ENCODE data around the gene FMNL3. TPM values are rescaled to one million over a fixed set of nuclear protein-coding genes. Genes with fewer than 3 reads are reported as not detected.
"Not testable (repeated sequence)": the region's sequence is repeated elsewhere in the genome, so short reads cannot be mapped to it uniquely, and the experiment has no call there.

FMNL3 gene
- polyA plus RNA-seq, 1 experiment: 15.8 TPM

GRCh38 chr12:49733219-49734017 lies 26.2 kb upstream of the FMNL3 start:
- DNase-seq (ENCODE audit: low read depth, low spot score): no peak
- Histone ChIP-seq H3K27me3 (ENCODE audit: control insufficient read depth, insufficient read depth, low read length) (peaks cover 15% of the 10 kb centered on the region), H3K4me3 (ENCODE audit: low read depth, low read length) (no peak overlapping the region), H3K27ac (ENCODE audit: low read depth, low read length) (no peak overlapping the region), H3K9me3 (ENCODE audit: control insufficient read depth, insufficient read depth, low read length) (no peaks in the 10 kb centered on the region)
- ChIA-PET POLR2A (interaction anchor here (0.7 kb wide), 1 partner anchor 96 kb away, joined by 7 read pairs; no protein-coding TSS in a partner anchor), CTCF (interaction anchor here (0.8 kb wide), 1 partner anchor 31 kb away, joined by 3 read pairs; no protein-coding TSS in a partner anchor)
- TF ChIP-seq CTCF (IDR thresholded peaks at IDR 0.05; ENCODE audit: low read depth, low read length): no peak

- no peak overlapping the region for H3K27ac ChIP-seq (ENCODE audit: low read depth, low read length)
- no peaks in the 10 kb centered on the region for H3K9me3 ChIP-seq (ENCODE audit: control insufficient read depth, insufficient read depth, low read length)
- H3K4me3 ChIP-seq (ENCODE audit: low read depth, low read length): no peak overlapping the region
- ChIA-PET CTCF (interaction anchor here (2.5 kb wide), 1 partner anchor 10 kb away, joined by 10 read pairs; the partner anchor contains the start of gene TMBIM6), POLR2A (no interaction called here)
- no peak for DNase-seq (ENCODE audit: low read depth, low spot score)
- peaks cover 17% of the 10 kb centered on the region for H3K27me3 ChIP-seq (ENCODE audit: control insufficient read depth, insufficient read depth, low read length)
- TF ChIP-seq CTCF (IDR thresholded peaks at IDR 0.05; ENCODE audit: low read depth, low read length): no peak
Observed at GRCh38 chr12:49730568-49731101, 23.4 kb upstream of the FMNL3 start.

GRCh38 chr12:49730050-49730449 lies 22.8 kb upstream of the FMNL3 start:
- no peak overlapping the region for H3K27ac ChIP-seq (ENCODE audit: low read depth, low read length)
- H3K9me3 ChIP-seq (ENCODE audit: control insufficient read depth, insufficient read depth, low read length): no peaks in the 10 kb centered on the region
- POLR2A ChIA-PET: no interaction called here
- H3K27me3 ChIP-seq (ENCODE audit: control insufficient read depth, insufficient read depth, low read length): peaks cover 21% of the 10 kb centered on the region
- CTCF ChIA-PET: interaction anchor here (2.5 kb wide), 1 partner anchor 11 kb away, joined by 10 read pairs; the partner anchor contains the start of gene TMBIM6
- no peak overlapping the region for H3K4me3 ChIP-seq (ENCODE audit: low read depth, low read length)
- DNase-seq (ENCODE audit: low read depth, low spot score): no peak
- no peak for TF ChIP-seq CTCF (IDR thresholded peaks at IDR 0.05; ENCODE audit: low read depth, low read length)

- Histone ChIP-seq H3K4me3 (ENCODE audit: low read depth, low read length) (no peak overlapping the region), H3K27me3 (ENCODE audit: control insufficient read depth, insufficient read depth, low read length) (peaks cover 16% of the 10 kb centered on the region), H3K27ac (ENCODE audit: low read depth, low read length) (no peak overlapping the region), H3K9me3 (ENCODE audit: control insufficient read depth, insufficient read depth, low read length) (no peaks in the 10 kb centered on the region)
- POLR2A ChIA-PET: no interaction called here
- TF ChIP-seq CTCF (IDR thresholded peaks at IDR 0.05; ENCODE audit: low read depth, low read length): no peak
- CTCF ChIA-PET: interaction anchor here (2.5 kb wide), 1 partner anchor 12 kb away, joined by 10 read pairs; the partner anchor contains the start of gene TMBIM6
- DNase-seq (ENCODE audit: low read depth, low spot score): no peak
Observed at GRCh38 chr12:49728446-49728845, 21.2 kb upstream of the FMNL3 start.

- H3K9me3 ChIP-seq (ENCODE audit: control insufficient read depth, insufficient read depth, low read length); POLR2A ChIA-PET; H3K27me3 ChIP-seq (ENCODE audit: control insufficient read depth, insufficient read depth, low read length); DNase-seq (ENCODE audit: low read depth, low spot score); H3K4me3 ChIP-seq (ENCODE audit: low read depth, low read length); H3K27ac ChIP-seq (ENCODE audit: low read depth, low read length): not testable (repeated sequence)
- CTCF ChIA-PET: interaction anchor here (1.2 kb wide), 1 partner anchor 20 kb away, joined by 3 read pairs; the partner anchor contains the start of gene TMBIM6
Observed at GRCh38 chr12:49721355-49721754, 14.2 kb upstream of the FMNL3 start.

Data from AG04450 (cell line).